AG04449 (cell line): ENCODE data around the gene USP50.
"Not testable (repeated sequence)": the region's sequence is repeated elsewhere in the genome, so short reads cannot be mapped to it uniquely, and the experiment has no call there.

ENCODE experiments used
- CTCF ChIA-PET: fragments of 350-600 bp; formaldehyde crosslinking; extraction: SDS; loops from one replicate; lab custom pipeline; 2021; ENCODE audit warnings: antibody characterized with exemption; lab: Yijun Ruan, JAX
- POLR2A ChIA-PET: fragments of 400-600, 350-600 bp; formaldehyde crosslinking; extraction: SDS; loops from one replicate; lab custom pipeline; 2020; ENCODE audit warnings: antibody characterized with exemption, inconsistent platforms; lab: Yijun Ruan, JAX
- DNase-seq: peaks from one replicate; pipeline ENCODE4 v3.0.0-alpha.2; 2010; ENCODE audit warnings: low read depth, low spot score
- H3K4me3 ChIP-seq: 2 replicates; pipeline ENCODE4 v1.5.1; 2011; ENCODE audit warnings: low read depth, mild to moderate bottlenecking, control low read depth, low read length
- CTCF ChIP-seq: IDR thresholded peaks from one replicate; pipeline ENCODE4 v1.5.1; 2011; ENCODE audit warnings: mild to moderate bottlenecking, moderate library complexity, low read length, control low read depth, inconsistent platforms; ENCODE audit not compliant: insufficient read depth; ENCODE audit errors: missing control alignments

USP50 gene

GRCh38 chr15:50546566-50546965, at the start of gene USP50:
Gene USP50, minus strand, starts transcription at chr15:50546666. Its CDS starts 141 bp downstream, at chr15:50546525.
- CTCF ChIA-PET = interaction anchor here (0.9 kb wide), 1 partner anchor 14 kb away, joined by 4 read pairs; no protein-coding TSS in a partner anchor
- POLR2A ChIA-PET = no interaction called here

GRCh38 chr15:50594311-50594710, 47.8 kb upstream of the USP50 start:
- DNase-seq = no peak
- no peak for TF ChIP-seq CTCF
- ChIA-PET POLR2A (no interaction called here), CTCF (interaction anchor here (1.0 kb wide), 1 partner anchor 282 kb away, joined by 3 read pairs; no protein-coding TSS in a partner anchor)
- no peak overlapping the region for H3K4me3 ChIP-seq

More at GRCh38 chr15:50546566-50546965, at the start of gene USP50:
- DNase-seq = no peak
- no peak for TF ChIP-seq CTCF
- H3K4me3 ChIP-seq = no peak within 1 kb of the TSS

- POLR2A ChIA-PET = no interaction called here
- CTCF ChIA-PET = interaction anchor here (1.0 kb wide), 1 partner anchor 283 kb away, joined by 3 read pairs; no protein-coding TSS in a partner anchor
- H3K4me3 ChIP-seq = no peak overlapping the region
- no peak for TF ChIP-seq CTCF
- DNase-seq = no peak
These were observed 47.3 kb upstream of the USP50 start for GRCh38 chr15:50593761-50594160.

- DNase-seq = no peak
- ChIA-PET CTCF (no interaction called here), POLR2A (no interaction called here)
- TF ChIP-seq CTCF = no peak
- no peak overlapping the region for H3K4me3 ChIP-seq
These were observed 43.8 kb upstream of the USP50 start for GRCh38 chr15:50590288-50590687.

GRCh38 chr15:50577492-50577891, 31.0 kb upstream of the USP50 start:
- CTCF ChIA-PET = no interaction called here
- POLR2A ChIA-PET = no interaction called here
- TF ChIP-seq CTCF = no peak
- no peak for DNase-seq
- H3K4me3 ChIP-seq = no peak overlapping the region

- H3K4me3 ChIP-seq = no peak overlapping the region
- ChIA-PET POLR2A (no interaction called here), CTCF (interaction anchor here (0.7 kb wide), 1 partner anchor 46 kb away, joined by 3 read pairs; no protein-coding TSS in a partner anchor)
- DNase-seq = no peak
- TF ChIP-seq CTCF = no peak
These were observed 29.7 kb upstream of the USP50 start for GRCh38 chr15:50576166-50576565.

- POLR2A ChIA-PET = not testable (repeated sequence)
These were observed 27.4 kb upstream of the USP50 start for GRCh38 chr15:50573842-50574241.

More at GRCh38 chr15:50573842-50574241, 27.4 kb upstream of the USP50 start:
- CTCF ChIA-PET = interaction anchor here (1.4 kb wide), 1 partner anchor 303 kb away, joined by 5 read pairs; no protein-coding TSS in a partner anchor
- not testable (repeated sequence) for H3K4me3 ChIP-seq, DNase-seq
